ENCODE results near the gene PPL.

The PPL gene

GRCh38 chr16:4888428-4889135 is 48.4 kb downstream of the PPL start:
- no peak for DNase-seq (ENCODE audit: low read depth, low spot score)

DNA sequence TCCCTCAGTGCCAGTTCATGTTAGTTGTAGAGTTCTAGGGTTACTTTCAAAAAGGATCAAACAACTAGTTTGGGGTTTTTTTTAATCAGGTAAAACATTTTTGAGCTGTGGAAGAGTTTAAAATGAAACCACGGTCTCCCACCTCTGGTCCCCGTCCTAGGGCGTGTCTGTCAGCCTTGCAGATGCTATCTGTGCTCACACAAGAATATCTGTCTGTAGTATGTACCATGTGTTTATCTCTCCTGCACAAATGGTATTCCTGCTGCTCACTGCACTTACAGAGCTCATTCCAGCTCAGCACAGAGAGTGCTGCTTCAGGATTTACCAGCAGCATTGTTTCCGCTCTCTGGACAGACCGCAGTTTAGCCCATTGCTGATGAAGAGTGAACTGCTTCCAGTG is 50.8 kb downstream of the PPL start:
- DNase-seq (ENCODE audit: low read depth, low spot score), result no peak

- DNase-seq (ENCODE audit: low read depth, low spot score), result no peak
Observed at GRCh38 chr16:4884972-4885874, 51.7 kb downstream of the PPL start.

- no peak for DNase-seq (ENCODE audit: low read depth, low spot score)
Observed at GRCh38 chr16:4884209-4884608, 52.7 kb downstream of the PPL start.

DNA sequence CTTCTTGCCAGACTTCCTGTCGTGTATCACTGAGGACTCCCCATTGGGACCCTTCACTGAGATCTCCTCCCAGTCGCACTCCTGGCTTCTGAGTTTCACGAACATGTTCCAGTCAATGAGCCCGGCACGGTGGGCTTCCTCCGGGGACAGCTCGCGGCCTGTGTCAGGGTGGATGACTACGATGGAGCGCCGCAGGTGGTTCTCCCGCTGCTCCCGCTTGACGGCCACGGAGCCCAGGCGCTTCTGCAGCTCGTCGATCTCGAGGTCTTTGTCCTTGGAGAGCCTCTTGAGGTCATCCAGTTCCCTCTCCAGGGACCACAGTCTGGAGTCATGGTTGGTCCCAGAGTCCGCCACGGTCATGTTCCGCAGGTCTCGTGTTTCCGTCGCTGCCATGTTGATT is 53.4 kb downstream of the PPL start:
- no peak for DNase-seq (ENCODE audit: low read depth, low spot score)

GRCh38 chr16:4882633-4883285 is 54.2 kb downstream of the PPL start:
- no peak for DNase-seq (ENCODE audit: low read depth, low spot score)

DNA sequence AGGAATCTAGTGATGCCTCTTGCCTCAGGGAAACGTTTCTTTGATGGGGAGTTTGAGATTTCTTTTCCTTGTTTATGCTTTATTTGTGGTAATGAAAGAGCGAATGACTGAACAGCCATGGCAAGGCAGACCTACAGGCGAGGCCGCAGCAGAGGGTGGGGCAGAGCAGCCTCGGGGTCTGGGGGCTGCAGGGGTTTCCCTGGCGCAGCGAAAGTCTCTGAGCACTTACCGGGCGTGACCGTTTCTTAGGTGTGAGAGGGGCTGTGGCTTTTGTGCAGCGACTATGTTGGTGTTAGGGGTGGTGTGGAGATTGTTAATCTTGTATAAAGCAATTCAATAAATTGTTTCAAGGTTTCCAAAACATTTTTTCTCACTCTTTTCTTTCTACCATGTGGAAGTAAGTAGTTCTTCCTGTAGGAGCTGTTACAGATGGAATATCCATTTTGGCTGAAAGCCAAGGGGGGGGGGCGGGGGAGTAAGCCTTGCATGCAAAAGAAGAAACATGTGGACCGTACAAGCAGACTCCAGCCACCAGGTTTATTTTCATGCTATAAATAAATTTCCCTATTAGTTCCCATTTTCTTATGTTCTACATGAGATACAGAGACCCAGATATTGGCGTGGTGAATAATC is 54.8 kb downstream of the PPL start:
- no peak for DNase-seq (ENCODE audit: low read depth, low spot score)

DNA sequence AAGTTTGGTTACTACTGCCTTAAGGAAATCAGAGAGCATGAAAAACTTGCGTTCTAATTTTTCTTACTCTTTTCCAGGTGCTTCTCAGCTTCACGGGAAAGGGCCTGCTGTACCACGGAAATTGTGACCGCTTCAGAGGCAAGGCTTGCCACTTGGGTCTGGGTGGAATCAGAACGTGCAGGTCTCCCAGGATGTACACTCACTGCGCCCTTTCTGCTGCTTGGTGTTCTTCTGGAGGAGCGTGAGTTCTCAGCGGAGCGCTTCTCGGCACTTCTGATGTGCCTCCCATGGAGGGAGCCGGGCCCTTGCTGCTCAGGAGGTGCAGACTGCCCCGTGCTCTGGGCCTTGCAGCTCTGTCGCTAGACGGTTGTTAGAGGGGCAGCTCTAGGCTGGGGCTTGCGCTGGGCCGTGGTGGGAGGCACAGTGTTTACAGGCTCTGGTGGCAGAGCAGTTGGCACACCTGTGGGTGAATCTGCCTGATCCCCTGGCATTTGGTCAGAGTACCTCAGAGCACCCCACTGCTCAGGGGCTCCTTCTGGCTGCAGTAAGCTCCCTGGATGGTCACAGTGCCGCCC is 56.9 kb downstream of the PPL start:
- DNase-seq (ENCODE audit: low read depth, low spot score), result no peak

DNA sequence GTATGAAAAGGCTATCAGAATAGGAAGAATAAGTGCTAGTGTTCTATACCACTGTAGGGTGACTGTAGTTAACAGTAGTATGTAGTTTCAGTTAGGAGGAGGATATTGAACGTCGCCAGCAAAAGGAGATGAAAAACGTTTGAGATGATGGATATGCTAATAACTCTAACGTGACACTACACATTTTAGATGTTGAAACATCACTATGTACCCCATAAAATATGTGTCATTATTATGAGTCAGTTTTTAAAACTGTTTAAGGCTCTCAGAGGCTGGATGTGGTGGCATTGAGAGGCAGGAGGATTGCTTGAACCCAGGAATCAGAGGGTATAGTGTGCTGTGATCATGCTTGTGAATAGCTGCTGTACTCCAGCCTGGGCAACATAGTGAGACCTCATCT is 57.9 kb downstream of the PPL start:
- no peak for DNase-seq (ENCODE audit: low read depth, low spot score)

- no peak for DNase-seq (ENCODE audit: low read depth, low spot score)
Observed at GRCh38 chr16:4877380-4877685, 59.6 kb downstream of the PPL start.

DNA sequence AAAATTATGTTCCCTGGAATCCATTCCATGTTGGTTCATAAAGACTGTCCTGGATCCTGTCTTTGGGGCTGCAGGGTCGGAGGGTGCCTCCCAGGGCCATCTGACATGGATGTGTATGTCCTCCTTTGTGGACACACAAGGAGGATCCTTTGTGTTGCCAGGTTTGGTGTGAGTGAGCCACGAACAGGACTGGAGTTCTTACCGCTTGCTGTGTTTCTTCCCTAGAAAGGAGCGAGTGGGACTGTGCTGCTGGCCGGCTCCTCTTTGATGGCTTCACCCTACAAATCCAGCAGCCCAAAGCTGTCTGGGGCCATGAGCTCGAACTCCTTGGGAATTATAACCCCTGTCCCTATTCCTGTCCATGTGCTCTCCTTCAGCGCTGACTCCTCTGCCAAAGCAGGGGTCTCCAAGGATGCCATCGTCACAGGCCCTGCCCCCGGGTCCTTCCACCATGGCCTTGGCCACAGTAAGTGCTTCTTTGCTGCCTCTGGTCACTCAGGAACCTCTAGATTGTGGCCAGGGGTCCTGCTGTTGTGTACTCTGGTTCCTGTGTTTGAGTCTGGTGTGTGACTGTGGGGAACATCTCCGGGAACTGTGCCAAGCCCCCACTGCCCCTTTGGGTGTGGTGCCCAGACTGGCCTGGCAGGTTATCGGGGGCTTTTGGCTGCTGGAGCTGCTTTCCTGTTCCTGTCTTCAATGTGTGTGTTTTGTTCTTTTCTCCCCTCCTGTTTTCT is 60.1 kb downstream of the PPL start:
- DNase-seq (ENCODE audit: low read depth, low spot score), result no peak

DNA sequence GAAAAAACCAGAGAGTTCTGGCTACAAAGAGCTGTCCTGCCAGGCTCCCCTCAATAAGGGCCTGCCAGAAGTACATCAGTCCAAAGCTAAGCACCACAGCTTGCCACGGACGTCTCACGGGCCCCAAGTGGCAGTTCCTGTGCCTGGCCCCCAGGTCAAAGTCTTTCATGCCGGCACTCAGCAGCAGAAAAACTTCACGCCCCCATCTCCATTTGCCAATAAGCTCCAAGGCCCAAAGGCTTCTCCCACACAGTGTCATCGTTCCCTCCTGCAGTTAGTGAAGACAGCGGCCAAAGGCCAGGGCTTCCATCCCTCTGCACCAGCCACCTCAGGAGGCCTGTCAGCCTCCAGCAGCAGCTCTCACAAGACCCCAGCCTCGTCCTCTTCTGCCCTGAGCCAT is 62.3 kb downstream of the PPL start:
- DNase-seq (ENCODE audit: low read depth, low spot score), result no peak

DNA sequence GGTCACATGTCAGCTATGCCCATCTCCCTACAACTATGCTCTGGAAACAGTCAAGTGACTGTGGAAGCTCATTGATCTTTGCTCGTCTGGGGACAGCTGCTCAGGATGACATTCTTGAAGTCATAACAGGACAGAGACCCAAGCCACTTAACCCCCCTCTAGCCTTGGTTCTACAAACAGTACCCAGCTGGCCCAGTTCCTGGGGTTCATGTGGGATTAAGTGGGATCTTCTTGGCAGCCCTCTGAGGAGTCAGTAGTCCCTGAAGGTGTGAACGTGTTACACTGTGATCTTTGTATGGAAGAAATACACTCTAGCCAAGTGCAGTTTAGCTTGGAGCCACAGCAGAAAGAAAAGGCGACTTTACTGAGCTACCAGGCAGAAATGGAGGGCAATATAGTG is 63.9 kb downstream of the PPL start:
- no peak for DNase-seq (ENCODE audit: low read depth, low spot score)

GRCh38 chr16:4871071-4871470 is 65.9 kb downstream of the PPL start:
- no peak for DNase-seq (ENCODE audit: low read depth, low spot score)

- no peak for DNase-seq (ENCODE audit: low read depth, low spot score)
Observed at GRCh38 chr16:4870138-4870671, 66.7 kb downstream of the PPL start.

DNA sequence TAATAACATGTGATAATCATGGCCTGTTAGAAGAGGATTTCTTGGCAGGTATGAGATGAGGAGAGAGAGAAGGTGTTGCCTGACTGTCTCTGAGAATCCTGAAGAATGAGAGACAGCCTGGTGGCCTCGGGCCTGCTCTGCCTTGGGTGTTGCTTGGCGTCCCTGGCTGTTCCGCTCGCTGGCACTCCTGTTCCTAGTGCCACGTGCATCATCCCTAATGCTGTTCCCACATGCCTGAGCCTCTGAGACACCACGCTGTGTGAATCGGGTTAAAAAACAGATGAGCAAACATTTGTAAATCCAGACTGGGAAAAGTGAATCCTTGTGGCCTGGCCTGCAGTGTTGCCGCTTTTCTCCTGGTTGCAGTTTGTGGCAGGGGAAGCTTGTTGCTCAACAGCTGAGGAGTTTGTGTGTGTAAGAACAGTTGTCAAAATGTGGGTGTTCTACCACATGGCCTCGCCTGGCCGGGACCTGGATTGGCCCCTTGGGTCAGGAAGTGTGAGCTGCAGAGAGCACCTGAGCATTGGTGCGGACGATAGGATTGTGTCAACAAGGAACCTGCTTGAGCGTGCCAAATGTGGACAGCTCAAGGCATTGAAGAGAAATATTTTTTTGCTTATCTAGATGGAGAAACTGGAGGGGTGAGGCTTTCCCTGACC is 67.7 kb downstream of the PPL start:
- DNase-seq (ENCODE audit: low read depth, low spot score), result no peak

DNA sequence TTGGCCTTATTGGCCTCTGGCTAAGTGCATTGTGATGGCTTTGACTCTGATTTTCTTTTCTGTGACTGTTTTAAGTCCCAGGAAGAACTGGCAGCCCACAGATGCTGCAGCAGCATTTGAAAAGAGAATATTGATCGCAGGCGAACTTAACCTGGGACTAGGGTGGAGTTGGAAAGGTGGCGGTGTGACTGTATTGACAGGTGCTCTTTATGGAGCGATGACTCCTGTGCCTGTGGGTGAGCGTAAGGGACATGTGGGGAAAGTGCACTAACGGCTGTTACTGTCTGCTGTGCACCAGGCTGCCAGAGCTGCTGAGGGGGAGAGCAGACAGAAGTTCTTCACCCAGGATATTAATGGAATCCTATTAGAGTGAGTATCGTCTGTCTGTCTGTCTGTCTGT is 68.4 kb downstream of the PPL start:
- DNase-seq (ENCODE audit: low read depth, low spot score), result no peak

DNA sequence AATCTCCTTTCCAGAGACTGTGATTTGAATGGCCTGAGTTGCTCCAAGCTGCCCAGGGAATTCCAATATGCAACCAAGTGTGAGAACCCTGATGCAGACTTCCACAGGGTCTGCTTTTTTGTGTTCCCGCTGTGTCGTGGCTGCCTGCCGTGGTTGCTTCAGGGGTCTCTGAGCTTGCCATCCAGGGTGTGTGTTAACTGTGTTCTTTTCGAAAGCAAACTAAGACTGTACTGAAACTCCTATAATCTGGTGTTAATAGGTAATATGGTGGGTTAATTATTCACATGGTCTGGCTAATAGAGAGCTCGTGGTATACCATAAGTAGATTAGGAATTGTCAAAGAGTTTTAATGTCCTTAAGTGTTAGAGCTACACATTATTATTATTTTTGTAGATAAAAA is 68.9 kb downstream of the PPL start:
- DNase-seq (ENCODE audit: low read depth, low spot score), result no peak

- DNase-seq (ENCODE audit: low read depth, low spot score), result no peak
Observed at GRCh38 chr16:4866586-4866985, 70.4 kb downstream of the PPL start.

DNA sequence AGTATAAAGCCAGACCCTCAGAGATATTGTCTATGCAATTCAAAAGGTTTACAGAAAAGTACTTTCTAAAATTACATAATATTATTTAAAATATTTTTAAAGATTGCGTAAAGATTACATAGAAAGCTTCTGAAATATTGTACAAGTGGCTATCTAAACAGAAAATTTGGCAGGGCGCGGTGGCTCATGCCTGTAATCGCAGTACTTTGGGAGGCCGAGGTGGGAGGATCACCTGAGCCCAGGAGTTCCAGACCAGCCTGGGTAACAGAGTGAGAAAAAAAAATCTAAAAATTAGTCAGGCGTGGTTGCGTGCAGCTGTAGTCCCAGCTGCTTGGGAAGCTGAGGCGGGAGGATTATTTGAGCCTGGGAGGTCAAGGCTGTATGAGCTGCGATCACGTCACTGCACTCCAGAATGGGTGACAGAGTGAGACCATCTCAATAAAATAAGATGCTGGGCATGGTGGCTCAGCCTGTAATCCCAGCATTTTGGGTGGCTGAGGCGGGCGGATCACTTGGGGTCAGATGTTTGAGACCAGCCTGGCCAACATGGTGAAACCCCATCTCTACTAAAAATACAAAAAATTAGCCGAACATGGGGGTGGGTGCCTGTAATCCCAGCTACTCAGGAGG is 71.6 kb downstream of the PPL start:
- no peak for DNase-seq (ENCODE audit: low read depth, low spot score)
